Activated CD4-positive, alpha-beta T cell treated with anti-CD3 and anti-CD28 coated beads, Interleukin-2, Interleukin-4, amounts not matched to agents 100 ng/mL and 50 ng/mL, durations not matched to agents 16 hours and 8 hours (primary cell): ENCODE results near the gene RGS4.

Experiments used
- DNase-seq: peaks from one replicate; pipeline ENCODE4 v3.0.0-alpha.2; 2020; ENCODE audit warnings: low spot score

The RGS4 gene

DNA sequence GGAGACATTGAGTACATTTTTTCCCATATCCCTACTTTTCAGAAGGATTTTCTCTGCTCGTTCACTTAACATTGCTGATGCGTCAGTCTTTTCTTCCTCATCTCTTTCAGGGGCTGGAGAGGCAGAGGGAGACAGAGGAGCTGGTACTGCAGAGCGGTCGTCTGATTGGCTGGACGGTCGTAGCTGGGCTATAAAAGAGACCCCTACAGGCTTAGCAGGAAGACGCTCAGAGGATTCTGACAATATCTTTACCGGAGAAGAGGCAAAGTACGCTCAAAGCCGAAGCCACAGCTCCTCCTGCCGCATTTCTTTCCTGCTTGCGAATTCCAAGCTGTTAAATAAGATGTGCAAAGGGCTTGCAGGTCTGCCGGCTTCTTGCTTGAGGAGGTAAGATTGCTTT lies at the start of gene RGS4:
Gene RGS4 (plus strand): TSS at position 220 of the 400 bp plus-strand sequence. CDS start 124 bp downstream, at position 344.
- no peak for DNase-seq

DNA sequence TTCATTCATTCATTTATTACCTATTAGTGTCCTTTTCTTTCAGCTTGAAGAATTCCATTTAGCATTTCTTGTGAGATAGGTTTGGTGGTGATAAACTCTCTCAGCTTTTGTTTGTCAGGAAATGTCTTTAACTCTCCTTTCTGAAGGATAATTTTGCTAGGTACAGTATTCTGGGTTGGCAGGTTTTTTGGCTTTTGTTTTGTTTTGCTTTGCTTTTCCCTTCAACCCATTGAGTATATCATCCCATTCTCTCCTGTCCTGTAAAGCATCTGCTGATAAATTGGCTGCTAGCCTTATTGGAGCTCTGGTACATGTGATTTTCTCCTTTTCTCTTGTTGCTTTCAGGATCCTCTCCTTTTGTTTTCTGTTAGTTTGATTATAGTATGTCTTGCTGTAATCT lies 47.0 kb upstream of the RGS4 start:
- DNase-seq: no peak

DNA sequence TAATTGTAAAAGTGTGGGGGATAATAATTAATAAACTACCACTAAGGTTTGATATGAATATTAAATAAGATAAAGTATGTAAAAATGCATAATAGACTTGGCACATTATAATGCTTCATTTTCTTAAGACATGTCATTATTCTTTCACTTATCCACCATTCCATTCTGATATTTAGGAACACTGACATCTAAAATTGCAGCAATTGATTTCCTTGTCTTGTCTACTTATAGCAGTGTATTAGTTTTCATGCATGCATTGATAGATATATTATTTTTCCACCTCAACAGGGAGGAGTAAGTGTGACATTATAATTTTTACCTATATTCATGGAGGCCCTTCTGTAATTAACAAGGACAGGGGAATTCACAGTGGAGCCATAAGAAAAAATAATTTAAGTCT lies 41.6 kb upstream of the RGS4 start:
- DNase-seq: no peak

DNA sequence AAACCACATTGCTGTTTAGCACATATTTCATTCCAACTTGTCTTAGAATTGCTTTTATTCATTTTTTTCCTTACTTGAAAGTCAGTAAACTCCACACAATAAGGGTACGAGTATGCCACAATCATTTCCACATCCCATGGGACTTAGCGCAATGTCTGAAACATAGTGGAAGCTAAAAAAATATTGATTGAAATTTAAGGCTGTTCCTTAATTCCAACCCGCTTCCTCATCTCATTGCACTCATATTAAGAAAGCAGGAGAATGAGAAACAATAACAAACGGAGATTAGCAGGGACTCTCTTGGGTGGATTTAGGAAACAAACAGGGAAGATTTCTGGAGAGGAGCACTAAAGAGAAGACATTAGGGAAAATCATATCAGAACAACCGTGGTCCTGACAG lies 39.3 kb upstream of the RGS4 start:
- no peak for DNase-seq

DNA sequence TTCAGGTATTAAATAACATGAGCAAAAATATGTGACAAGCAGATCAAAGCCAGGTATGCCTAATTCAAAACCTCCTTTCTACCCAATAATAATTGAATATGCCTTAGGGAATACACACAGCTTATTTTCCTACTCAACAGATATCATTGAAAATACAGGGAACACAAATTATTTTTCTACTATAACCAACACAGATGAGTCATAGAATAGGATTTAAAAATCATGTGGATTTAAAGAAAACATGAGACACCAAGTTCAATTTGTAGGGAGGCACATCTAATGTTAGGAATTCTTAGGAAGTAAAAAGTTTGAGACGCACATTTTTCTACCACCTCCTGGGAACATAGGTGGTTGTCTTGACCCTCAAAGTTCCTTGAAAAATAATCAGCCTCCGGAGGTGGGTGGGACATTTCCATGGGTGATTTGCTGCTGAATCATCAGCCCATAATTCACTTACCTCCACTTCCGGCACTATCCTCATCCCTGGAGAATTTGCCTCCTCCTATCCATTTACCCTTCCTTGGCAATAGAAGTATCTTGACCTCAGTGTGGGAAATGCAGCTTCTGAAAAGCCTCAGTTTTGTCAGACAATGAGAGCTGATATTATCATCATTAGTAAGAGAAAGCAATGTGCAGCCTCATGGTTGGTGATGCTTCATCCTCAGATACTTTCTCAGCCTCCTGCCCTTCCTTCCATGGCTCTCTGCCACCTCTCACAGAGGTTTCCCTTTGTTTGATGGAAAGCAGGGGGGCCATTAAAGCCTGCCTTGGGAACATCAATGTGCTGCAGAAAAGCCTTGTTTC lies 33.5 kb upstream of the RGS4 start:
- DNase-seq: no peak

DNA sequence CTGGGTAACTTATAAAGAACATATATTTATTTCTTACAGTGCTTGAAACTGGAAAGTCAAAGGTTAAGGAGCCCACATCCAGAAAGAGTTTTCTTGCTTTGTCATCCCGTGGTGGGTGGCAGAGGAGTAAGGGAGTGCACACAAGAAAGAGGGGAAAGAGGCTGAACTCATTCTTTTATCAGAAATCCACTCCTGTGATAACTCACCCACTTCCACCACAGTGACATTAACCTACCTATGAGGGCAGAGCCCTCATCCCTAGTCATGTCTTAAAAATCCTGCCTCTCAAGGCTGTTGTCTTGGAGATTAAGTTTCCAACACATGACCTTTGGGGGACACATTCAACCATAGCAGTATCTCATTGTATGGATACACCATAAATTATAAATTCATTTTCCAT lies 32.5 kb upstream of the RGS4 start:
- no peak for DNase-seq

DNA sequence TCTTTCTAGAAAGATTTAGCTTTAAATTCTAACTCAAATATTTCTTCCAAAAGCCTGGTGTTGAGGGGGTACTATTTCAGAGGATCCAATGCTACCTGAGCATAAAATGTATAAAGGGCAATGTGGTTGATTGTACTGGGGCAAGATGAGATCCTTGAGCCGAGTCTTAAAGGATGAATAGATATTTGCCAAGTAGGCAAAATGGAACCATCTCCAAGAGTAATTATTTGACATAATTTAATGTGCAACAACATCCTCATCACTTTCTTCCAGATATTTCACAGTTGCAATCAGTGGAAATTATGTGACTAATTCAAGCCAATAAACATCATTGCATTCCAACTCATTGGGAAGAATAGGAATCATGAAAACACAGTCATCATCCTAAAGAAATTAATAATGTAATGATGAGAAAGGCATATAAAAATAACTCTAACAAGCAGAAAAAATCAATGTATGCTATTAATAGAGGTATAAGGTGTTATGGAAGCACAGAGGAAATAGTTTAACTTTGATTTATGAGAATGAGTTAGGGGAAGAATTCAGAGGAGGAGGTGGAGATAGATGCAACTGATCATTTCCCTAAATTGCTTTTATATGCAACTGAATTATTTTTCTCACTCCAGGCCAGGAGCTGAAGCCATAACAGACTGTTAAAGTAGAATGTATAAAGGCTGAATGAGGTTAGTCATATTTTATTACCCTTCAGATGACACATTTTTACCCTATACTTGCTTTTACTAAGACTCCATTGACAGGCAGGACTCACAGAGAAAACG lies 30.0 kb upstream of the RGS4 start:
- no peak for DNase-seq

DNA sequence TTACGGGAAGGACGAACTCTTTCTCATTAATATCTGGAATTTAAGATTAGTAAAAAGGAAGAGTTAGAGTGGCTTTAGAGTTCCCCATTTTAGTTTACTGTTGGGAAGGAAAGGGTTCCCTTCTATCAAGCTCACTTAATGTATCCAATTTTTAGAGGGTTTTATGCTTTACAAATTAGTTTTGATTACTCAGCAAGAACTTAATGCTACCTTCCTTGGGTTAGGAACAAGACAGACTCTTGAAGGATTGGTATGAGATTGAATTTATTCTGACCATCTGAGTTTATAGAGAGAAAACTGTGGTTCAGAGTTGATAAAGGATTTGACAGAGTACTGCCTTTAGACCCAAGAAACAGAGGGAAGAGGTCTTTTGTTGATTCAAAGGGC lies 29.5 kb upstream of the RGS4 start:
- no peak for DNase-seq

DNA sequence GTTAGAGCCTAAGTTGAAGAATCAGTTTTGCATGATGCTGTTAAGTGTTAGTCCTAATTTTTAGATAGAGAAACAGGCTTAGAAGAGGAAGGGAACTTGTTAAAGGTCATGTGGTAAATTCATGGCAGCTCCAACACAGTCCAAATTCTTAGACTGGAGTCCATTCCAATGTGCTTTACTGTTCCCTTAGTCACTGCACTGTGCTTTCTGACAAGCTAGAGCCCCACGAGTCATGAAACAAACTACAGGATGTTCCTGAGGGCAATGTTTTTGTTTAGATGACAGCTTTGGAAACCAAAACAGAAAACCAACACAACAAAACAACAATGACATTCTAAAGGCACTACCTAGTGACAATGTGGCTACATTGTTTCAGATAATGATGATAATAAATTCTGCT lies 23.1 kb upstream of the RGS4 start:
- no peak for DNase-seq

DNA sequence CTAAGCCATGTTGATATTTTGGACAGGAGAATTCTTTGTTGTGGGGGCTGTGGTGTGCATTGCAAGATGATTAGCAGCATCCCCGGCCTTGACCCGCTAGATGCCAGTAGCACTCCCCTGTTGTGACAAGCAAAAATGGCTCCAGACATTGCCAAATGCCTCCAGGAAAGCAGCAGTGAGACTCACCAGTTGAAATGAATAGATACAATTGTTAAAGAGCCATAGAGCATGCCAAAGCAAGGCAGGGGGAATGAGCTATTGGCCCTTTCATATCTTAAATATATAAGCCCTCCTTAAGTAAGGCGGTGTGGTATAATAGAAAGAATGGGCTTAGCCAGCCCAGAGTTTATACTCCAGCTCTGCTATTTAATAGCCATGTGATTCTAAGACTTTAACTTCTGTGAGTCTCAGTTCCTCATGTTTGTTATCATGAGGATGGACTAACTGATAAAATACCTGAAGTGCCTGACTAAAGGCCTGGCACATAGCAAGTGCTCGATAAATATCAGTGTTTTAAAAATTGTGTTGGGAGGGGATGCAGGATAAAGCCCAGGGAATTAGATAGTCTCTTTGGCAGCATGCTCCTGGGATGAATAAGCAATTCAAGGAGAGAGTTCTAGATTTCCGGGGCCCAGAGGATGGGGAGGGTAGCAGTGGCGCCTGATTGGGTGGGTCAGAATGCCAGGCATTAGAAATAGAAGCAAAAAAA lies 21.1 kb upstream of the RGS4 start:
- DNase-seq: no peak

DNA sequence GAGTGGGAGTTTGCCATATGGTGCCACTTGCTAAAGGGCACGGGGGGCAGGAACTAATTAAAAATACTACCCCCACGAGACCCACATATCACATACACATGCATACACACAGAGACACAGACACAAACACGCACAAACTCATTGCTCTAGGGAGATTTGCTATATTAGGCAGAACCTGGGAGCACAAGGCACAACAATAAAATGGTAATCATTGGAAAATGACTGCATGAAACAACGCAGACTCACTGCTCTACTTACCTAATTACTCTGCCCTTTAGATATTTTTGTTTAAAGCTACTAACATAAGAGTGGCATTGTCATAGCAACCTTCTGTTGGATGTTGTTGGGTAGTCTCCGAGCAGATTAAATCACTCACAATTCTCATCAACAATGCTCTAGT lies 20.3 kb upstream of the RGS4 start:
- DNase-seq: no peak

DNA sequence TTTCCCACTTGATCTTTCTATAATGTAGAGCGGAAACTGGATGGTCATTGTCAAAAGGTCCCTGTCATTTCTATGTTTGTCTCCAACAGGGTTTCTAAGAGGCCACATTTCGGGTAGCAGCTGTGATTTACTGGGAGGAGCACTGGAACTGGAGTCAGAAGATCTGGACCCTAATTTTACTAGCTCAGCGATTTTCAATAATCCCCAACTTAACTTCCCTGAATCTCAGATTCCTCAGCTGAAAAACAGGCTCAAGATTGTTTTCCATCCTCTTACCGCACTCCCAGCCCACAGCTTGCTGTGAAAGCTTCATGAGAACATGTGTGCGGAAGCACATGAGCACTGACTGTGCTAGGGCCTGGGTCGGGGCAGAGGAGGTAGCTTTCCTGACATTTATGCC lies 19.9 kb upstream of the RGS4 start:
- DNase-seq: no peak

DNA sequence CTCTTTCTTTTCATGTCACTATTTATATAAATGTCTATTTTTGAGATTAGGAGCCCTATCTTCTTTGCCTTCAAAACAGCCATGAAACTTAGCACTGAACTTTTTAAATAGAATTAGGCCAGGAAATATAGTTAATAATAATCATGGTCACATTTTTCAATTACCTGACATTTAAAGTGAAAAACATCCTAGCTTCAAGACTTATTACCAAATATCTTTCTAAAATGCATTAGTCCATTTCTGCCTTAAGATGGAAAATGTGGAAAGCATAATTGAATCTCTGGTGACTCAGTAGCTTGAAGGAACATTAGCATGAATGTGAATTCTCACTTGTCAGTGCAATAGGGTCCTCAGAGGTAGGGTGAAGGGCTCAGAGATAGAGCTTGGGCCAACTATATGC lies 18.7 kb upstream of the RGS4 start:
- no peak for DNase-seq

DNA sequence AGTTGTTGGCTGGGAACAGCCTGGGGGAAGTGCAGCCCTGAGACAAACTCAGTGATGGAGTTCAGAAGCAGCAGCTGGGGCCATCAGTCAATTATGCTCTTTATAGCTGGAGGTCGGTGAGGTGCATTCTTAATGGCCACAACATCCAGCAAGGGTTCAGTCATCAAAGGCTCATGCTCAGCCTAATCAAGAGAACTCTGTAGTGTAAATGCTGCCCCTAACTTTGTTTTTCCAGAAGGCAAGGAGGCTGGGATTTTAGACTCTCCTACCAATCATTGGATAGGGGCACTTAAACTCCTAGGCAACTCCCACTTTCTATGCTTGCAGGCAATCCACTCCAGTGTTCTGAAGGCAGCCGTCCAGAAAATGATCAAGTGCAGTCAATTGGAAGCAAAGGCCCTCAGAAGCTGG lies 15.0 kb upstream of the RGS4 start:
- no peak for DNase-seq

DNA sequence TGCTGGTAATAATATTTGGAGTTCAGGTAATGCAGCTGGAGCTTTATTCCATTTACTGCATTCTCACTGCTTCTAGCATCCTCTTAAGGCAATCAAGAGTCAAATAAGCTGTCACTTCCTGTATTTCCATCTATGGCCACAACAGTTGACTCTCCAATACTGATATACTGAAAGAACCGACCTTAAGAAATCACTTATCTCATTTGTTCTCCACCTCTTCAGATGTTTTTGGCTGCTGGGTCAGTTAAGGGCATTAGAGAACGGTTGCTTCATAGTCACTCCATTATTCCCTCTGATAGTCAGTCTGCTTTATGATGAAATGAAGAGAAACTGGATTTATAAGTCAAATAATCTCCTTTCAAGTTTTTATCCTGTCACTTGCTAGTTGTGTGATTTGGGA lies 14.2 kb upstream of the RGS4 start:
- DNase-seq: no peak

DNA sequence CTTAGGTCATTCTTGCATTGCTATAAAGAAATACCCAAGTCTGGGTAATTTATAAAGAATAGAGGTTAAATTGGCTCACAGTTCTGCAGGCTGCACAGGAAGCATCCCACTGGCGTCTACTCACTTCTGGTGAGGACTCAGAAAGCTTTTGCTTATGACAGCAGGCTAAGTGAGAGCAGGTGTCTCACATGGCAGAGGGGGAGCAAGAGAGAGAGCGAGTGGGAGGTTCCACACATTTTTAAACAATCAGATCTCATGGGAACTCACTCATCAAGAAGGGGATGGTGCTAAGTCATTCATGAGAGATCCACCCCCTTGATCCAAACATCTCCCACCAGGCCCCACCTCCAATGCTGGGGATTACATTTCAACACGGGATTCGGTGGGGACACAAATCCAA lies 13.6 kb upstream of the RGS4 start:
- DNase-seq: no peak

DNA sequence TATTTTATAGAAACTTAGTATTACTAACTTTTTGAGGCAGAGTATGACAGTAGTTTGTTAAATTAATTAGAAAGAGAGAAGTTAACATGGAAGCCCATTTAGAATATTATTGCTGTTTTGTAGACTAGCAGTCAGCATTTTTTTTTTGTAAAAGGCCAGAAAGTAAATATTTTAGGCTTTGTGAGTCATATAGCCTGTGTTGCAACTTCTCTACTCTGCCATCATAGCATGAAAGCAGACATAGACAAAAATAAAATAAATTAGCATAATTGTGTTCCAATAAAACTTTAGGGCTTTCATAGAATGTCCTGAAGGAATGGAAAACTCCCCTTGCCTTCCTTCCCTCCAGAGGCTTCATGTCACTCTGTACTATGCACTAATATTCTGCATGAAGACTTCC lies 12.3 kb upstream of the RGS4 start:
- no peak for DNase-seq

DNA sequence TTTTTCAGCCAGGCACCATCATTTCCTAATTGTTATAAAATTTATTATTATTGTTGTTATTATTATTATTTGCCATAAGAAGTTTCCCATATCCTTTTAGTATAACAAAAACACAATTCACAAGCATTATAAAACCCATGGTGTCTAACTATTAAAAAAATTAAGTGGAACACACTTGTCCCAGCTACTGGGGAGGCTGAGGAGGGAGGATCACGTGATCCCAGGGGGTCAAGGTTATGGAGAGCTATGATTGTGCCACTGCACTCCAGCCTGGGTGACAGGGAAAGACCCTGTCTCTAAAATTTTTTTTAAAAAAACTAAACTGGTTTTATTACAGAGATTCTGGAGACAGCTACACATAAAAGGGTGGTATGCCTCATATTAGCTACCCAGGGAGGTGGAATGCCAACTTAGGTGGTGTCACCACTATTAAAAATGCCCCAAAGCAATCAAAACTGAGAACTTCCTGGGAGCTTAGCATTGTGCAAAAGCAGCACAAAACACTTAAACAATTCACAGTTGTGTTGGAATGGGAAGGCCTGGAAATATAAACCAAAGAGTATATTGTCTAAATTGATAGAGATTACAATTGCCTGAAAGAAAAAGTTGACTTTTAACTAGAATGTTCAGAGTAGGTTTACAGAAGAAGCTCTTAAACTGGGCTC lies 8.7 kb upstream of the RGS4 start:
- no peak for DNase-seq

DNA sequence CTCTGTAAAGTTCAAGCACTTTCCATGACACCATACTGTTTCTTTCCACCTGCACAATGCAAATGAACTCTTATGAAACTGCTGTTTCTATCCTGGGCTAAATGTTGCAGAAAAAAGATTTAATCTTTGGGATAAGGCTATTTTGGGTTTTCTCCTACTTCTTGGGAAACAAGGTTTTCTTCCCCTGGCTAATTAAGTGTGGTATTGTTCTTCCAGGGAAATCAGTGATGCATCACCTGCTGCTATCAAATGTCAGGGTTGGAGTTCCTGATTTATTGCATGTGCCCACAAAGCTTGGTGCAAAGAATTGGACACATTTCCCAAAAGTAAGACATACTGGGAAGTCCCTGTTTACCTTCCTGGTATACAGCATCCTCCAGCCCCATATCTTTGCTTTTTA lies 6.0 kb upstream of the RGS4 start:
- no peak for DNase-seq

DNA sequence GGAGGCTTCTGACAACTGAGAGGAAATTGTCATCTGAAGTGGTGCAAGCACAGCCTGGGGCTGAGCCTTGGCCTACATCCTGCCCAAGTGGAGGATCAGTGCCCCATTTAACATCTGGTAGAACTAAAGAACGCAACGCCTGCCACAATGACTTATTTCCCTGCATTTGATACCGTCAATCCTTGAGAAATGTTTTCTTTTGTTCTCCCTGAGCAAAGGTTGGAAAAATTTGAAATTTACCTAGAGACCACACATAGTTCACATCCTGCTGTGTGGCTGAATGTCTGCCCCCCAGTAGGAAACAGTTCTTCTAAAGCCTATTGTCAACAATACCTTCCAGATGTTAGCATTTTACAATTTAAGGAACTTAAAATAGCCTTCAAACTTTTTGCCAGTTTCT lies 5.6 kb upstream of the RGS4 start:
- DNase-seq: no peak

DNA sequence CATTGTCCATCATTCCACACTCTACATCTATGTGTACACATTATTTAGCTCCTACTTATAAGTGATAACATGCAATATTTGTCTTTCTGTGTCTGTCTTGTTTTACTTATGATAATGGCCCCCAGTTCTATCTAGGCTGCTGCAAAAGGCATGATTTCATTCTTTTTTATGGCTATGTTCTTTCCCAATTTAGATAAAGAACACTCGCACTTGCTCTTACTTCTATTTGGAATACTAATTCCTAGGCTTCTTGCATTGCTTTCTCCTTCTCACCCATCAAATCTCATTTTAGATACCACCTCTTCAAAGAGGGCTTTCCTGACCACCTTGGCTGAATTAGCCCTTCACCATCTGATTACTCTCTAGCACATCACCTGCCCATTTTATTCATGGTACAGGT lies 3.0 kb upstream of the RGS4 start:
- DNase-seq: no peak

DNA sequence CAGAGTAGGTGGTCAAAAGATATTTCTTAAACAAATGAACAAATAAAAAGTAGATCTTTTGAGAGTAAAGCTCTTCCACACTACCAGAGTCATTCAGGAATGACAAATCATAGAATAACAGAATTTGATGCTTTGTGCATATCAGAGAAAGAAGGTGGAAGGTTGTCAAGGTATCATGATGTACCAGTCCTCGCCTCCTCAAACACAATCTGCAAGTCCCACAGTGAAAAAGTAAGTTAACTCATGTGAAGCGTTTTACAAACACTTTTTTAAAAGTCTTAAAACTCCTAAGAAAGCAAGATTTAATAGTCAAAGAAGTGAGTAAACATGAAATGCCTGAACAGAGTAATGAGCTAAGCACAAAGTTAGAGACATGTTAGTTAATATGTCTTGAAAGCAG lies 2.5 kb upstream of the RGS4 start:
- no peak for DNase-seq

DNA sequence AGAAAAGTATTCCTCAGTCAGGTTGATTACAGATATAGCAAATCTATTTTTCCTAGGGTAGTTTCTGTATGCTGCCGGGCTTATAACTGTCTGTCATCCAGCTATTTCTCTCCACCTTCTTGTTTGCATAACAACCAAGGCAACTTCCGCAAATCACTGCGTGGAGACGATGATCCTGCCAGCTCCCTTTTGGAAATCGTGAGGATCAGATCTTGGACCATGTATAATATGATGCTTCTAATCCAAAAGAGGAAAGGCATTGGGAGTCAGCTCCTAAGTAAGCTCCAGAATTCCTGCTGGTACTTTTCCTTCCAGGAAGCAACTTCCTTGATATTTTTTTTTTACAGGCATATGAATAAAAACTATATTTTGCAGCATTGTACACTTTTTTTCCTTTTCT lies 445 bp upstream of the RGS4 start:
- no peak for DNase-seq
